ENCODE measurements around the gene SLC66A3. TPM values are rescaled to one million over a fixed set of nuclear protein-coding genes. Genes with fewer than 3 reads are reported as not detected.
"Not testable (repeated sequence)": the region's sequence is repeated elsewhere in the genome, so short reads cannot be mapped to it uniquely, and the experiment has no call there.

Gene SLC66A3
- total and polyA plus RNA-seq, 2 donors (not counting 1 experiment from before 2014, with no cell fraction given), result 23.7 to 32.4 TPM

DNA sequence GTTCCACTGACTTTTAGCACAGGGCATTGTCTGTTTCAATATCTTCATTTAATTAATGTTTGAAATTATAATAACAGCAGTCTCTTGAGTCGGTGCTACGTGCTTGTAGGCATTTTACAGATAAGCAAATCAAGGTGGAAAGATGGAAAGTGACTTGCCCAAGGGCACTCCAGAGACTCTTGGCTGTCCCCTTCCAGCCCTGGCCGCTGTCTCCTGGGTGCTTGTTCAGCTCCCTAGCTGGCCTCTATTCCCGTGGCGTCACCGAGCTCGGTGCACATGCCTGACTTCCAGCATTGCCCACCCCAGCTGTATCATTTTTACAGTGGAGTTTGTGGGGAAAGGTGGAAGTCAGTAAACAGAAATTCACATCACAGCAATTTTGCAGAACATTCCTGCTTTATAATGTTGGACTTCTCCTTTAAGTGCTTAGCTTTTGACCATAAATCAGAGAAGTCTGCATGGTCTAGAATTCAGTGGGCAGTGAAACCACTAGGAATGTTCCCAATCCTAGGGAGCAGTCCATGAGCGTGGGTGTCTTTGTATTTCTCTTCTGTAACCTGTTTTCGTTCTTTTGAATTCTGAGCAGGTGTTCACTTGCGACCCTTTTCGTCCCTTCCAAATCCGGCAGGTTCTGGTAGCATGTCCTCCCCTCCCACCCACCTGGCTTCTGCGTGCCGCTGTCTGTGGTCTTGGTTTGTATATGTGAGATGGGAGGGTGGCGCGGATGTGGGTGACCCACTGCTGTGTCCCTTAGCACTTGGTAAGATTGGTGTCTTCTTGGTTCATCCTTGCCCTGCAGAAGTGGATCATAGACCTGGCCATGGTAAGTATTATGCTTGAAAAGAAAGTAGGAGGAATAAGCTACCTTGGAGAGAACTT is 8.4 kb downstream of the SLC66A3 start:
- Mint-ChIP-seq H3K27ac (no peak overlapping the region), H3K9me3 (ENCODE audit: insufficient read depth) (no peaks in the 10 kb centered on the region), H3K27me3 (no peaks in the 10 kb centered on the region), H3K4me1 (peaks cover 12% of the 10 kb centered on the region), H3K4me3 (no peak overlapping the region)
- Histone ChIP-seq H3K9ac (ENCODE audit: low read length) (no peak overlapping the region), H3K4me1 (ENCODE audit: control insufficient read depth in 2 of 2, insufficient read depth in 2 of 2, low read length in 2 of 2) (peaks cover 7 to 12% of the 10 kb centered on the region in 2 donors), H3K27ac (ENCODE audit: low read length in 2 of 2) (no peak overlapping the region), H3K36me3 (replicated peaks in 1 of 2; ENCODE audit: control extremely low read depth in 1 of 2, control insufficient read depth in 1 of 2, extremely low read depth in 1 of 2, insufficient read depth in 2 of 2, low read length in 1 of 2) (no peaks in the 10 kb centered on the region), H4K20me1 (ENCODE audit: control insufficient read depth, insufficient read depth, low read length, poor library complexity, severe bottlenecking) (no peaks in the 10 kb centered on the region), H3K4me3 (ENCODE audit: control extremely low read depth in 1 of 5, extremely low read depth in 1 of 5, insufficient read depth in 1 of 5, low read depth in 2 of 5, low read length in 4 of 5) (no peak overlapping the region), H3K9me3 (ENCODE audit: control extremely low read depth in 1 of 3, control insufficient read depth in 2 of 3, insufficient read depth in 1 of 3, low read length in 2 of 3) (peaks cover 0 to 4% (median 0%) of the 10 kb centered on the region in 3 donors), H2AFZ (ENCODE audit: insufficient read depth, low read depth, low read length, poor library complexity, severe bottlenecking) (no peak overlapping the region), H3K4me2 (replicated peaks; ENCODE audit: low read depth, low read length, poor library complexity, severe bottlenecking) (no peak overlapping the region), H3K79me2 (ENCODE audit: control insufficient read depth, insufficient read depth, low read length) (no peaks in the 10 kb centered on the region), H3K27me3 (replicated peaks in 1 of 4; ENCODE audit: control extremely low read depth in 1 of 4, control insufficient read depth in 3 of 4, insufficient read depth in 4 of 4, low read length in 3 of 4) (no peaks in the 10 kb centered on the region)
- intact Hi-C loops (cut with micrococcal nuclease), result loop anchor here (5.0 kb wide), 1 partner anchor 39 kb away; no protein-coding TSS in a partner anchor
- ATAC-seq (ENCODE audit: low read depth), result no peak
- no peak for DNase-seq
- WGBS (ENCODE audit: insufficient coverage), result 98% methylated on average over 6 of the region's 16 CpGs
- no peak for TF ChIP-seq EZH2 (IDR thresholded peaks at IDR 0.05; ENCODE audit: borderline replicate concordance, insufficient read depth, low read depth, low read length, poor library complexity, severe bottlenecking)
- TF ChIP-seq, protein P1, sequence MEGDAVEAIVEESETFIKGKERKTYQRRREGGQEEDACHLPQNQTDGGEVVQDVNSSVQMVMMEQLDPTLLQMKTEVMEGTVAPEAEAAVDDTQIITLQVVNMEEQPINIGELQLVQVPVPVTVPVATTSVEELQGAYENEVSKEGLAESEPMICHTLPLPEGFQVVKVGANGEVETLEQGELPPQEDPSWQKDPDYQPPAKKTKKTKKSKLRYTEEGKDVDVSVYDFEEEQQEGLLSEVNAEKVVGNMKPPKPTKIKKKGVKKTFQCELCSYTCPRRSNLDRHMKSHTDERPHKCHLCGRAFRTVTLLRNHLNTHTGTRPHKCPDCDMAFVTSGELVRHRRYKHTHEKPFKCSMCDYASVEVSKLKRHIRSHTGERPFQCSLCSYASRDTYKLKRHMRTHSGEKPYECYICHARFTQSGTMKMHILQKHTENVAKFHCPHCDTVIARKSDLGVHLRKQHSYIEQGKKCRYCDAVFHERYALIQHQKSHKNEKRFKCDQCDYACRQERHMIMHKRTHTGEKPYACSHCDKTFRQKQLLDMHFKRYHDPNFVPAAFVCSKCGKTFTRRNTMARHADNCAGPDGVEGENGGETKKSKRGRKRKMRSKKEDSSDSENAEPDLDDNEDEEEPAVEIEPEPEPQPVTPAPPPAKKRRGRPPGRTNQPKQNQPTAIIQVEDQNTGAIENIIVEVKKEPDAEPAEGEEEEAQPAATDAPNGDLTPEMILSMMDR (IDR thresholded peaks at IDR 0.05), result no peak
- POLR2A ChIA-PET, result no interaction called here
- CTCF ChIA-PET, result interaction anchor here (1.4 kb wide), 1 partner anchor 31 kb away, joined by 6 read pairs; a partner anchor contains a TSS

DNA sequence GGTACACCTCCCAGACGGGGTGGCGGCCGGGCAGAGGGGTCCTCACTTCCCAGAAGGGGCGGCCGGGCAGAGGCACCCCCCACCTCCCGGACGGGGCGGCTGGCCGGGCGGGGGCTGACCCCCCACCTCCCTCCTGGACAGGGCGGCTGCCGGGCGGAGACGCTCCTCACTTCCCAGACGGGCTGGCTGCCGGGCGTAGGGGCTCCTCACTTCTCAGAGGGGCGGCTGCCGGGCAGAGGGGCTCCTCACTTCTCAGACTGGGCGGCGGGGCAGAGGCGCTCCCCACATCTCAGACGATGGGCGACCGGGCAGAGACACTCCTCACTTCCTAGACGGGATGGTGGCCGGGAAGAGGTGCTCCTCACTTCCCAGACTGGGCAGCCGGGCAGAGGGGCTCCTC is 9.8 kb downstream of the SLC66A3 start:
- H3K4me3 ChIP-seq (ENCODE audit: control extremely low read depth in 1 of 5, extremely low read depth in 1 of 5, insufficient read depth in 1 of 5, low read depth in 2 of 5, low read length in 4 of 5); DNase-seq; H2AFZ ChIP-seq (ENCODE audit: insufficient read depth, low read depth, low read length, poor library complexity, severe bottlenecking); H3K27ac Mint-ChIP-seq; H3K4me3 Mint-ChIP-seq; H3K9me3 ChIP-seq (ENCODE audit: control extremely low read depth in 1 of 3, control insufficient read depth in 2 of 3, insufficient read depth in 1 of 3, low read length in 2 of 3); ATAC-seq (ENCODE audit: low read depth); H4K20me1 ChIP-seq (ENCODE audit: control insufficient read depth, insufficient read depth, low read length, poor library complexity, severe bottlenecking); H3K4me2 ChIP-seq (replicated peaks; ENCODE audit: low read depth, low read length, poor library complexity, severe bottlenecking); H3K9me3 Mint-ChIP-seq (ENCODE audit: insufficient read depth); H3K79me2 ChIP-seq (ENCODE audit: control insufficient read depth, insufficient read depth, low read length); POLR2A ChIA-PET; H3K27me3 ChIP-seq (replicated peaks in 1 of 4; ENCODE audit: control extremely low read depth in 1 of 4, control insufficient read depth in 3 of 4, insufficient read depth in 4 of 4, low read length in 3 of 4); H3K27me3 Mint-ChIP-seq; H3K27ac ChIP-seq (ENCODE audit: low read length in 2 of 2); CTCF ChIA-PET; H3K36me3 ChIP-seq (replicated peaks in 1 of 2; ENCODE audit: control extremely low read depth in 1 of 2, control insufficient read depth in 1 of 2, extremely low read depth in 1 of 2, insufficient read depth in 2 of 2, low read length in 1 of 2); intact Hi-C loops (cut with micrococcal nuclease); H3K9ac ChIP-seq (ENCODE audit: low read length): not testable (repeated sequence)
- over 99% methylated on average over 16 of the region's 28 CpGs for WGBS (ENCODE audit: insufficient coverage)
- H3K4me1 ChIP-seq (ENCODE audit: control insufficient read depth in 2 of 2, insufficient read depth in 2 of 2, low read length in 2 of 2), result peaks cover 7 to 12% of the 10 kb centered on the region in 2 donors
- peaks cover 12% of the 10 kb centered on the region for H3K4me1 Mint-ChIP-seq

All from B cell (primary cell).